Stimulated activated CD4-positive, alpha-beta T cell treated with anti-CD3 and anti-CD28 coated beads, TNF-alpha, amount 100 ng/mL, for 4 hours (primary cell): ENCODE measurements around the gene NLRP9.

ENCODE experiments used
- DNase-seq, 3 experiments: peaks; one replicate each; pipeline ENCODE4 v3.0.0-alpha.2; 2020; ENCODE audit warnings: low read depth in 3 of 3

Gene NLRP9

GRCh38 chr19:55673465-55673864 lies 64.7 kb downstream of the NLRP9 start:
- DNase-seq, result no peak

GRCh38 chr19:55672418-55672817 lies 65.8 kb downstream of the NLRP9 start:
- no peak for DNase-seq

GRCh38 chr19:55671054-55671378 lies 67.2 kb downstream of the NLRP9 start:
- DNase-seq, result no peak

GRCh38 chr19:55670280-55671053 lies 67.7 kb downstream of the NLRP9 start:
- DNase-seq, result no peak

GRCh38 chr19:55669418-55670279 lies 68.6 kb downstream of the NLRP9 start:
- no peak for DNase-seq

GRCh38 chr19:55668603-55669348 lies 69.4 kb downstream of the NLRP9 start:
- no peak for DNase-seq

GRCh38 chr19:55667958-55668357 lies 70.2 kb downstream of the NLRP9 start:
- DNase-seq, result no peak

GRCh38 chr19:55667511-55667910 lies 70.7 kb downstream of the NLRP9 start:
- DNase-seq, result no peak

- no peak for DNase-seq
Observed at GRCh38 chr19:55667006-55667381, 71.2 kb downstream of the NLRP9 start.

GRCh38 chr19:55666343-55667005 lies 71.7 kb downstream of the NLRP9 start:
- DNase-seq, result no peak

GRCh38 chr19:55663846-55664536 lies 74.2 kb downstream of the NLRP9 start:
- DNase-seq, result no peak

GRCh38 chr19:55661826-55662225 lies 76.4 kb downstream of the NLRP9 start:
- DNase-seq, result no peak

- no peak for DNase-seq
Observed at GRCh38 chr19:55660991-55661390, 77.2 kb downstream of the NLRP9 start.

- DNase-seq, result no peak
Observed at GRCh38 chr19:55660404-55660803, 77.8 kb downstream of the NLRP9 start.

GRCh38 chr19:55659822-55660221 lies 78.4 kb downstream of the NLRP9 start:
- DNase-seq, result no peak

- no peak for DNase-seq
Observed at GRCh38 chr19:55658846-55659459, 79.2 kb downstream of the NLRP9 start.
